H1 (cell line): ENCODE data around the gene TMTC4. TPM values are rescaled to one million over a fixed set of nuclear protein-coding genes. Genes with fewer than 3 reads are reported as not detected.
"Not testable (repeated sequence)": the region's sequence is repeated elsewhere in the genome, so short reads cannot be mapped to it uniquely, and the experiment has no call there.

Experiments used
- CTCF ChIA-PET: fragments of 300-600 bp; sonication (Branson Sonifier 250); formaldehyde crosslinking; loops from one replicate; lab custom pipeline; 2021; ENCODE audit not compliant: partially characterized antibody; lab: Charles Lee
- POLR2A ChIA-PET: fragments of 300-600 bp; sonication (Branson Sonifier 250); formaldehyde crosslinking; loops from one replicate; lab custom pipeline; 2021; ENCODE audit warnings: inconsistent platforms; ENCODE audit not compliant: partially characterized antibody; lab: Charles Lee
- DNase-seq, 2 experiments: peaks; one replicate each; pipeline versions ENCODE4 v3.0.0 to v3.0.0-alpha.2; 2010 to 2022; ENCODE audit warnings: low spot score in 2 of 2, low read depth in 1 of 2, mixed read lengths in 1 of 2
- FAIRE-seq: peaks from 2 replicates; lab custom pipeline; 2011; peaks lifted over from hg19 to GRCh38; lab: Jason Lieb, UNC
- H2AFZ ChIP-seq: 2 replicates; pipeline ENCODE4 v1.8.1; 2012; ENCODE audit warnings: low read length, inconsistent platforms
- H2AK5ac ChIP-seq: 2 replicates; pipeline ENCODE4 v1.6.1; 2013; ENCODE audit warnings: low read depth, low read length
- H2BK120ac ChIP-seq: replicated peaks from 2 replicates; pipeline ENCODE3; 2013; ENCODE audit warnings: low read depth, low read length, inconsistent platforms
- H2BK12ac ChIP-seq: 2 replicates; pipeline ENCODE4 v1.6.1; 2013; ENCODE audit warnings: low read depth, low read length
- H2BK15ac ChIP-seq: 2 replicates; pipeline ENCODE4 v1.6.1; 2013; ENCODE audit warnings: low read length
- H2BK20ac ChIP-seq: 2 replicates; pipeline ENCODE4 v1.6.1; 2013; ENCODE audit warnings: low read length
- H2BK5ac ChIP-seq: 2 replicates; pipeline ENCODE4 v1.6.1; 2013; ENCODE audit warnings: low read depth, low read length
- H3K14ac ChIP-seq: 2 replicates; pipeline ENCODE4 v1.6.1; 2013; ENCODE audit warnings: inconsistent platforms; ENCODE audit not compliant: insufficient read length
- H3K18ac ChIP-seq: 2 replicates; pipeline ENCODE4 v1.6.1; 2013; ENCODE audit warnings: low read length; ENCODE audit errors: extremely low read depth
- H3K23ac ChIP-seq: 2 replicates; pipeline ENCODE4 v1.6.1; 2013; ENCODE audit warnings: inconsistent platforms; ENCODE audit not compliant: insufficient read length
- H3K23me2 ChIP-seq: 2 replicates; pipeline ENCODE4 v1.6.1; 2013; ENCODE audit warnings: low read depth, low read length
- H3K27ac ChIP-seq: 2 replicates; pipeline ENCODE4 v1.6.1; 2011; ENCODE audit warnings: low read depth, low read length, inconsistent platforms
- H3K27me3 ChIP-seq, 4 experiments: replicated peaks in 1 of 4; 1 replicate in 1 of 4; 2 replicates in 3 of 4; pipeline versions ENCODE4 v1.6.1 to v1.8.1; 2011 to 2013; ENCODE audit warnings: low read length in 3 of 4, mild to moderate bottlenecking in 3 of 4, inconsistent platforms in 2 of 4, mixed read lengths in 2 of 4, moderate library complexity in 1 of 4; ENCODE audit not compliant: control insufficient read depth in 3 of 4, insufficient read depth in 3 of 4; ENCODE audit errors: extremely low read depth in 1 of 4
- H3K36me3 ChIP-seq, 4 experiments: 2 replicates each; pipeline versions ENCODE4 v1.6.1 to v1.8.1; 2011 to 2013; ENCODE audit warnings: mild to moderate bottlenecking in 4 of 4, low read length in 3 of 4, moderate library complexity in 2 of 4, control low read depth in 1 of 4, inconsistent platforms in 1 of 4; ENCODE audit not compliant: insufficient read depth in 4 of 4, control insufficient read depth in 2 of 4
- H3K4ac ChIP-seq: replicated peaks from 2 replicates; pipeline ENCODE3; 2013; ENCODE audit warnings: low read length, low read depth, mixed read lengths, inconsistent platforms; ENCODE audit not compliant: insufficient read length
- H3K4me1 ChIP-seq, 4 experiments: replicated peaks in 1 of 4; 1 replicate in 1 of 4; 2 replicates in 3 of 4; pipeline versions ENCODE4 v1.6.1 to v1.8.1; 2011 to 2013; ENCODE audit warnings: low read length in 3 of 4, inconsistent platforms in 2 of 4, mixed read lengths in 1 of 4; ENCODE audit not compliant: insufficient read depth in 4 of 4, control insufficient read depth in 3 of 4
- H3K4me2 ChIP-seq, 2 experiments: 2 replicates each; pipeline versions ENCODE4 v1.6.1 to v1.8.1; 2011 to 2013; ENCODE audit warnings: low read depth in 2 of 2, low read length in 2 of 2, control low read depth in 1 of 2, inconsistent platforms in 1 of 2, mild to moderate bottlenecking in 1 of 2; ENCODE audit not compliant: insufficient read depth in 1 of 2
- H3K4me3 ChIP-seq, 4 experiments: fragments of 200-600, 300-600 bp in 1 of 4; sonication (generic), shearing (Covaris generic), sonication (Bioruptor Twin) in 1 of 4; 2 replicates each; pipeline versions ENCODE4 v1.5.1 to v1.8.1; 2011 to 2016; ENCODE audit warnings: low read length in 4 of 4, low read depth in 3 of 4, control low read depth in 2 of 4, inconsistent platforms in 2 of 4, mild to moderate bottlenecking in 2 of 4, mixed read lengths in 1 of 4, moderate library complexity in 1 of 4; ENCODE audit not compliant: insufficient read depth in 2 of 4; ENCODE audit errors: extremely low read depth in 1 of 4
- H3K56ac ChIP-seq: replicated peaks from 2 replicates; pipeline ENCODE3; 2013; ENCODE audit warnings: low read depth, mild to moderate bottlenecking, mixed read lengths, low read length, inconsistent platforms; ENCODE audit not compliant: insufficient read length
- H3K79me1 ChIP-seq: 2 replicates; pipeline ENCODE4 v1.6.1; 2013; ENCODE audit warnings: low read depth, low read length, control low read depth
- H3K79me2 ChIP-seq, 2 experiments: 2 replicates each; pipeline versions ENCODE4 v1.6.1 to v1.8.1; 2012 to 2013; ENCODE audit warnings: low read length in 2 of 2, mild to moderate bottlenecking in 2 of 2, inconsistent platforms in 1 of 2; ENCODE audit not compliant: insufficient read depth in 2 of 2, control insufficient read depth in 1 of 2
- H3K9ac ChIP-seq, 4 experiments: replicated peaks in 1 of 4; 1 replicate in 1 of 4; 2 replicates in 3 of 4; pipeline versions ENCODE4 v1.6.1 to v1.8.1; 2011 to 2013; ENCODE audit warnings: low read depth in 3 of 4, low read length in 3 of 4, control low read depth in 2 of 4, mild to moderate bottlenecking in 2 of 4, moderate library complexity in 2 of 4, inconsistent platforms in 1 of 4; ENCODE audit errors: extremely low read depth in 1 of 4
- H3K9me3 ChIP-seq, 2 experiments: 2 replicates each; pipeline versions ENCODE4 v1.6.1 to v1.8.1; 2012 to 2013; ENCODE audit warnings: mild to moderate bottlenecking in 2 of 2, moderate library complexity in 2 of 2, control low read depth in 1 of 2, inconsistent platforms in 1 of 2, low read depth in 1 of 2, low read length in 1 of 2, mixed read lengths in 1 of 2; ENCODE audit not compliant: insufficient read depth in 2 of 2
- H4K20me1 ChIP-seq, 2 experiments: replicated peaks in 1 of 2; 2 replicates each; pipeline versions ENCODE3 to v1.8.1; 2011 to 2013; ENCODE audit warnings: inconsistent platforms in 2 of 2, low read length in 2 of 2, mild to moderate bottlenecking in 1 of 2; ENCODE audit not compliant: insufficient read depth in 2 of 2, control insufficient read depth in 1 of 2
- H4K5ac ChIP-seq: 2 replicates; pipeline ENCODE4 v1.6.1; 2013; ENCODE audit warnings: low read length, low read depth, mixed read lengths, inconsistent platforms; ENCODE audit not compliant: insufficient read length
- H4K8ac ChIP-seq: 2 replicates; pipeline ENCODE4 v1.8.0; 2013; ENCODE audit warnings: mild to moderate bottlenecking, moderate library complexity, low read length, inconsistent platforms; ENCODE audit not compliant: insufficient read depth; ENCODE audit errors: extremely low read depth
- H4K91ac ChIP-seq: replicated peaks from 2 replicates; pipeline ENCODE3; 2013; ENCODE audit warnings: low read length, mixed read lengths, inconsistent platforms; ENCODE audit not compliant: insufficient read length
- RAD21 ChIP-seq, 2 experiments: IDR thresholded peaks in 1 of 2; conservative IDR thresholded peaks in 1 of 2; 2 replicates each; pipeline ENCODE4 v1.6.1; 2011; ENCODE audit warnings: low read depth in 2 of 2, low read length in 2 of 2, improper control_type of control experiment in 1 of 2, inconsistent platforms in 1 of 2, mild to moderate bottlenecking in 1 of 2, moderate library complexity in 1 of 2
- SP4 ChIP-seq: IDR thresholded peaks from 2 replicates; pipeline ENCODE4 v1.6.1; 2012; ENCODE audit warnings: low read length, inconsistent platforms
- WGBS, 2 experiments: shearing (Covaris generic) in 1 of 2; methylation state at CpG; one replicate each; pipeline versions ENCODE4 v1.1.6 to v1.1.7; 2013 to 2015; ENCODE audit warnings: low lambda C conversion rate in 2 of 2, mixed read lengths in 2 of 2, inconsistent platforms in 1 of 2, low coverage in 1 of 2, missing lambda C conversion rate in 1 of 2; ENCODE audit not compliant: insufficient replicate concordance in 2 of 2, insufficient coverage in 1 of 2, insufficient read length in 1 of 2; ENCODE audit errors: extremely low coverage in 1 of 2, missing lambda C conversion rate in 1 of 2; 5-methylcytosine and 5-hydroxymethylcytosine counted together
- polyA plus RNA-seq, 7 experiments: library from polyadenylated mRNA; depleted of rRNA in 3 of 7; stranded (reverse) in 5 of 7; unstranded in 2 of 7; fragments of >200 nt in 5 of 7; fragments of 200-250 nt in 2 of 7; gene quantifications; 1 replicate in 5 of 7; 2 replicates in 1 of 7; 4 replicates in 1 of 7; pipeline versions ENCODE4 v1.2.1 to v1.2.3, GENCODE V29; 2011 to 2013; ENCODE audit warnings: missing spikeins in 2 of 7, mixed read lengths in 2 of 7
- total RNA-seq: library from RNA; stranded (reverse); fragmentation: NEBNext Ultra II Directional; extraction: Animal tissue kit (Norgen Biotek cat#: 25700); gene quantifications from 2 replicates; pipeline ENCODE4 v1.2.1, GENCODE V29; 2021

The TMTC4 gene
- total and polyA plus RNA-seq, 2 of the 8 experiments (the other 6 are each of a cell fraction or from before 2014, with no cell fraction given): 26.3 to 42.6 TPM

GRCh38 chr13:100619940-100620339 lies 54.7 kb downstream of the TMTC4 start (continued):
- TF ChIP-seq RAD21 (IDR thresholded peaks at IDR 0.05 in 1 of 2, conservative IDR thresholded peaks at IDR 0.05 in 1 of 2; ENCODE audit: low read depth in 2 of 2, low read length in 2 of 2): no peak
- no peak for TF ChIP-seq SP4

- H3K79me1 ChIP-seq, H2BK20ac ChIP-seq, H3K4ac ChIP-seq, H3K4me2 ChIP-seq, H2AK5ac ChIP-seq, FAIRE-seq, H3K23ac ChIP-seq, H3K4me1 ChIP-seq, H3K9ac ChIP-seq, H4K20me1 ChIP-seq, H3K14ac ChIP-seq, H2AFZ ChIP-seq, H3K18ac ChIP-seq, H3K23me2 ChIP-seq, H3K27me3 ChIP-seq, H2BK12ac ChIP-seq, DNase-seq, H3K79me2 ChIP-seq, CTCF ChIA-PET, H3K27ac ChIP-seq, H3K56ac ChIP-seq, H4K8ac ChIP-seq, H3K4me3 ChIP-seq, H4K91ac ChIP-seq, H4K5ac ChIP-seq, H2BK15ac ChIP-seq, H2BK5ac ChIP-seq, H2BK120ac ChIP-seq: not testable (repeated sequence)
- Histone ChIP-seq H3K9me3 (peaks cover 9 to 14% of the 10 kb centered on the region in 2 experiments; a peak in 3 of 4 replicates), H3K36me3 (peaks cover 2 to 23% (median 4%) of the 10 kb centered on the region in 4 experiments; a peak in 5 of 8 replicates)
- 100% methylated on average over 1 of the region's 24 CpGs; no CpG with 5 or more reads in 1 of the 2 experiments for WGBS, 2 experiments
- POLR2A ChIA-PET: interaction anchor here (0.7 to 0.9 kb wide), 2 partner anchors 12 to 73 kb away, joined by 3 read pairs; no protein-coding TSS in a partner anchor
These were observed 55.7 kb downstream of the TMTC4 start for GRCh38 chr13:100618897-100619296.
